SK-N-MC (cell line): ENCODE results near the gene MRE11.

ENCODE experiments used
- DNase-seq: peaks from one replicate; pipeline ENCODE4 v3.0.0-alpha.2; 2011; ENCODE audit warnings: low read depth, low spot score
- H3K27ac ChIP-seq: fragments of 200-600 bp; sonication (generic); 2 replicates; pipeline ENCODE4 v1.5.1; 2016; ENCODE audit warnings: mixed run types
- H3K36me3 ChIP-seq: fragments of 200-600 bp; sonication (generic); 2 replicates; pipeline ENCODE4 v1.6.1; 2017; ENCODE audit warnings: antibody characterized with exemption, low read length, mixed read lengths; ENCODE audit not compliant: insufficient read depth
- H3K4me3 ChIP-seq: fragments of 200-600 bp; sonication (generic); 2 replicates; pipeline ENCODE4 v1.5.1; 2016
- H3K9ac ChIP-seq: fragments of 200-600 bp; sonication (generic); 2 replicates; pipeline ENCODE4 v1.8.0; 2017; ENCODE audit warnings: mixed run types, mixed read lengths; ENCODE audit not compliant: insufficient read length
- H3K9me3 ChIP-seq: fragments of 200-600 bp; sonication (generic); 2 replicates; pipeline ENCODE4 v1.6.1; 2017; ENCODE audit warnings: low read depth, mild to moderate bottlenecking, antibody characterized with exemption, low read length, moderate library complexity, mixed read lengths
- EZH2 ChIP-seq: fragments of 200-600 bp; sonication (generic); IDR thresholded peaks from one replicate; pipeline ENCODE4 v1.6.1; 2017; ENCODE audit warnings: antibody characterized with exemption
- FOXP2 ChIP-seq: optimal IDR thresholded peaks from 2 replicates; pipeline ENCODE3; 2011; ENCODE audit warnings: mild to moderate bottlenecking, moderate library complexity; ENCODE audit not compliant: insufficient read depth; ENCODE audit errors: extremely low read length, control extremely low read depth
- POLR2AphosphoS5 ChIP-seq: IDR thresholded peaks from 2 replicates; pipeline ENCODE4 v1.6.1; 2012; ENCODE audit warnings: mild to moderate bottlenecking, low read depth, low read length, borderline replicate concordance

Gene MRE11

DNA sequence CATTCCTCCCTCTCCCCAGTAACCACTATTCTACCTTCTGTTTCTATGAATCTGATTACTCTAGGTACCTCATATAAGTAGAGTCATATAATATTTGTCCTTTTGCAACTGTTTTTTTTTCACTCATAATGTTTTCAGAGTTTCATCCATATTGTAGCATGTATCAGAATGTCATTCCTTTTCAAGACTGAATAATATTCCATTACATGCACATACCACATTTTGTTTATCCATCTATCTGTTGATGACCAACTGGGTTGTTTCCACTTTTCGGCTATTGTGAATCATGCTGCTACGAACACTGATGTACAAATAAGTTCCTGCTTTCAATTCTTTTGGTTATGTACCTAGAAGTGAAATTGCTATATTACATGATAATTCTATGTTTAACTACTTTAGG, 40.7 kb downstream of the MRE11 start:
- TF ChIP-seq FOXP2 (no peak), EZH2 (no peak)
- no peak overlapping the region for H3K4me3 ChIP-seq
- H3K27ac ChIP-seq: no peak overlapping the region
- DNase-seq: no peak
- H3K36me3 ChIP-seq: peaks cover 9% of the 10 kb centered on the region
- no peaks in the 10 kb centered on the region for H3K9me3 ChIP-seq
- H3K9ac ChIP-seq: no peak overlapping the region

DNA sequence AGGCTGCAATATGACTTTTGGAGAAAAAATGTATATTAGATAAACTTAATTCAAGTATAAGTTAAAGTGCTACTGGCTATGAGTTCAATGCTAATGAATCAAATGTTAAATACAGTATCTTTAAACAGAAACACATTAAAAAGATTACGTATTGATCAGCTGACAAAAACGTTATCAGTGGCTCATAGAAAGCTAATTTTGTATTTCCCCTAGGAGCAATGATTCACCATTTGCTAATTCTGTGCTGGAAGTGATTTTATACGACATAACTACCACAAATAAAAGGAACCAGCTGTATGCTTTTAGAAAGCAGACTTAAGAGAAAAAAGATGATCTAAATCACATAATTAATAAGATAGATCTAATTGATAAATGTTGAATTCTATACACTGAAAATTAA, 43.6 kb downstream of the MRE11 start:
- Histone ChIP-seq H3K27ac (no peak overlapping the region), H3K9ac (no peak overlapping the region), H3K36me3 (peaks cover 21% of the 10 kb centered on the region), H3K4me3 (no peak overlapping the region), H3K9me3 (no peaks in the 10 kb centered on the region)
- no peak for DNase-seq
- no peak for TF ChIP-seq EZH2
- no peak for TF ChIP-seq FOXP2
- no peak for TF ChIP-seq POLR2AphosphoS5

DNA sequence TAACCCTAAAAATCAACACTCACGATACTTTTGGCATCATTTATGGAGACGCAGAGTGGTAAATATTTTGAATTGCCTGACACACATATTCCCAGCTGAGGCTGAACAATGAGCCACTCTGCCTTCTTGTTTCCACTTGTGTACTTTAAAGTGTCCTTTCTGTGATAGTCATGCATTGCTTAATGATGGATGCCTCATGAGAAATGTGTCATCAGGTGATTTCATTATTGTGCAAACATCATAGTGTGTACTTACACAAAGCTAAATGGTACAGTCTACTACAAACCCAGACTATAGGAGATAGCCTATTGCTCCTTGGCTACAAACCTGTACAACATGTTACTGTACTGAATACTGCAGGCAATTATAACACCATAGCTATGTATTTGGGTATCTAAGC, 44.2 kb downstream of the MRE11 start:
- H3K27ac ChIP-seq: no peak overlapping the region
- H3K4me3 ChIP-seq: no peak overlapping the region
- TF ChIP-seq EZH2: no peak
- TF ChIP-seq FOXP2: no peak
- TF ChIP-seq POLR2AphosphoS5: no peak
- H3K36me3 ChIP-seq: peaks cover 22% of the 10 kb centered on the region
- no peak for DNase-seq
- no peaks in the 10 kb centered on the region for H3K9me3 ChIP-seq
- H3K9ac ChIP-seq: no peak overlapping the region

DNA sequence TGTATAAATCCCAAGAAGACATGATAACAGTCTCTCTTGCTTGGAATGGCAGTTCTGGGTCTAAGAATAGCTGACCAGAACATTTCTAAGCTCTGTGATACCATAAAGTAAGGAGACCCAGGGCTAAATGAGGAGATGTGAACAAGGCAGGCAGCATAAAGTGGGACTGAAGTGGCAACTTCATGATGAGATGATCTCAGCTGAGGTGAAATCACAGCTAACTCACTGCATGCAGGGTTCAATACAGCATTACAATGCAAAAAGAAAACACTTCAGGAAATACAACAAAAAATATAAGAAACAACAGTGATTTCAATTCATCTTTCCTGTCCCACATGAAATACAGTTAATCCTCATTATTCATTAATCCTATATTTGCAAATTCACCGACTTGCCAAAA, 44.6 kb downstream of the MRE11 start:
- Histone ChIP-seq H3K4me3 (no peak overlapping the region), H3K9me3 (no peaks in the 10 kb centered on the region), H3K9ac (no peak overlapping the region), H3K36me3 (peaks cover 26% of the 10 kb centered on the region), H3K27ac (no peak overlapping the region)
- no peak for DNase-seq
- TF ChIP-seq EZH2 (no peak), FOXP2 (no peak), POLR2AphosphoS5 (no peak)

DNA sequence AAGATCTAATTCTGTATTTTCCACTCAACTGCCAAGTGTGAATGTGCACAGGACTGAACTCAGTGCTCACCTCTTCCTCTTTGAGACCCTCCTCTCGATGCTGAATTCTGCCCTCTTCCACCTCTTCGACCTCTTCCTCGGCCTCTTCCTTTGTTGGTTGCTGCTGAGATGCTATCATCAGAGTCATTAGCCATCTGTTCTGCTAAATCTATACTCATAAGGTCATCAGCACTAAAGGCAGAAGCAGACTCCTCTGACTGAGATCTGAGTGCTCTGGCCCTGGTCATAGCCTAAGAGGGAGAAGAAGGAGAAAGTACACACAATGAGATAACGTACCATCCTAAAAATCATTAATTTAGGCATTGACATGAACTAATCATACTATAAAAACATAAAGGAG, 46.5 kb downstream of the MRE11 start:
- H3K4me3 ChIP-seq: no peak overlapping the region
- no peak for TF ChIP-seq EZH2
- TF ChIP-seq POLR2AphosphoS5: no peak
- TF ChIP-seq FOXP2: no peak
- H3K36me3 ChIP-seq: peaks cover 18% of the 10 kb centered on the region
- no peak overlapping the region for H3K27ac ChIP-seq
- DNase-seq: no peak
- no peak overlapping the region for H3K9ac ChIP-seq
- no peaks in the 10 kb centered on the region for H3K9me3 ChIP-seq

DNA sequence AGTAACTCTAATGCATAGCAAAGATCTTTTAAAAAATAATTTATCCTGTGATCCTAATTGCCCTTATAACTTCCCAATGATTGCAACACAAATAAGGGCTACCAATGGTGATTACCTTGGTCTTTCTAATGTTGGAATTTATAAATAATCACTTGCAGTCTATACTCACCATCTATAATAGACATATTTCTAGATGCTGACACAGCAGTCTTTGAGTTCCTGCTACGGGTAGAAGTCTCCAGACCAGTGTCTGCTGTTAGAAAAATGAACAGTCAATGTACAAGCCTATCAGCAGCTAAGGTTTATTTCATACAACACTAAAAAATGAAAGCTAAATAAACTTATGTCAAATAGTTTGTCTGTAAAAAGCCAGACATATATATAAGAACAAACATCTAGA, 48.0 kb downstream of the MRE11 start:
- peaks cover 18% of the 10 kb centered on the region for H3K36me3 ChIP-seq
- H3K9ac ChIP-seq: no peak overlapping the region
- H3K27ac ChIP-seq: no peak overlapping the region
- H3K9me3 ChIP-seq: no peaks in the 10 kb centered on the region
- H3K4me3 ChIP-seq: no peak overlapping the region
- TF ChIP-seq POLR2AphosphoS5 (no peak), FOXP2 (no peak), EZH2 (no peak)
- no peak for DNase-seq

DNA sequence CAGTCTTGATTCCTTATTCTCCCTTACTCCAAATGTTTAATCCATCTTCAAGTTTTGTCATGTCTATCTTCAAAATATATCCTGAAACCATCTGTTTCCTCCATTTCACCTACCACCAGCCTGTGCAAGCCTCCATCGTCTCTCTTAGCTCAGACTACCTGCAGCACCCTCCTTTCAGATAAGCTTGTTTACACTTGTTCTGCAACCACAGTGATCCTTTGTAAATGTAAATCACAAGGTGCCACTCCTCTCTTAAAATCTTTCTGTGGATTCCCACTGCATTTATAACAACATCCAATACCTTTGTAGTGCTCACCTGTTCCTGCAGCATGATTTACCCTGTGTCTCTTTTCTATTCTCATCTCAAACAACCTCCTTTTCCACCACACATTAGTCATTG, 60.6 kb downstream of the MRE11 start:
- no peaks in the 10 kb centered on the region for H3K9me3 ChIP-seq
- DNase-seq: no peak
- no peak overlapping the region for H3K27ac ChIP-seq
- H3K36me3 ChIP-seq: peaks cover 34% of the 10 kb centered on the region
- no peak for TF ChIP-seq FOXP2
- TF ChIP-seq EZH2: no peak
- TF ChIP-seq POLR2AphosphoS5: no peak
- no peak overlapping the region for H3K9ac ChIP-seq
- H3K4me3 ChIP-seq: no peak overlapping the region

DNA sequence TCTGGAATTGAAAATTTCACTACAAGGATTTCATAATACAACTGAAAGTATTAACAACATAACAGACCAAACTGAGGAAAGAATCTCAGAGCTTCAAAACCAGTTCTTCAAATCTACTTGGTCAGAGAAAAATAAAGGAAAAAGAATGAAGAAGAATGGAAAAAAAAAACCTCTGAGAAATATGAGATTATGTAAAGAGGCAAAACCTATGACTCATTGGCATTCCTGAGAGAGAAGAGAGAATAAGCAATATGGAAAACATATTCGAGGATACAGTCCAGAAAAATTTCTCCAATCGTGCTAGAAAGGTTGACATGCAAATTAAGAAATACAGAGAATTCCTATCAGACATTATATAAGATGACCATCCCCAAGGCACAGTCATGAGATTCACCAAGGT, 69.0 kb downstream of the MRE11 start:
- no peak for DNase-seq
- Histone ChIP-seq H3K27ac (no peak overlapping the region), H3K36me3 (peaks cover 45% of the 10 kb centered on the region), H3K4me3 (no peak overlapping the region), H3K9ac (no peak overlapping the region), H3K9me3 (no peaks in the 10 kb centered on the region)
- TF ChIP-seq EZH2: no peak
- no peak for TF ChIP-seq POLR2AphosphoS5
- no peak for TF ChIP-seq FOXP2

DNA sequence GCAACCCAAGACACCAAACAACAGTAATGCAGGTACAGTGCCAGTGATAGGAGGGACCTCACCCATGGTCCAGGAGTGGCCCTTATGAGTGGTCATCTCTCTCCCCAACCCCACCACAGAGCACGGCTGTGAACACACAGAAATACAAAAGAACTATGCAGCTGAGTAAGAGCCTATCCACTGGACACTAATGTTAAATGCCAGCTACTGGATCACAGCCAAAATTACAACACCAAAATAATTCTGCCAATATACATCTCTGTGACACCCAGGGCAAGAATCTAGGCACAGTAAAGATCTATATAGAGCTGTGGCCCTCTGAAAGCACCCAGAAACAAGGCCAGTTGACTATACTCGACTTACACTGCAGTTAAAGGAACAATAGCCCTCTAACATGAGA, 69.6 kb downstream of the MRE11 start:
- no peak overlapping the region for H3K27ac ChIP-seq
- DNase-seq: no peak
- no peak overlapping the region for H3K4me3 ChIP-seq
- no peaks in the 10 kb centered on the region for H3K9me3 ChIP-seq
- TF ChIP-seq EZH2 (no peak), POLR2AphosphoS5 (no peak), FOXP2 (no peak)
- H3K9ac ChIP-seq: no peak overlapping the region
- H3K36me3 ChIP-seq: peaks cover 39% of the 10 kb centered on the region
